GM18519 (cell line): ENCODE data around the gene MAPK4.
A peak's percentile ranks its signal among the peaks of the same experiment; 100 is the strongest.

Experiments
- ATAC-seq: cut with Tn5 transposase; IDR thresholded peaks from one replicate; pipeline ENCODE4 v1.9.1; 2021; ENCODE audit warnings: mild to moderate bottlenecking, moderate library complexity; ENCODE audit not compliant: unreplicated experiment, low FRiP score

The MAPK4 gene

GRCh38 chr18:50711386-50711785 lies 151.5 kb downstream of the MAPK4 start:
- no peak for ATAC-seq

GRCh38 chr18:50715919-50716318 lies 156.0 kb downstream of the MAPK4 start:
- ATAC-seq, result no peak

- ATAC-seq, result no peak
Measured at GRCh38 chr18:50716902-50717301, 157.0 kb downstream of the MAPK4 start.

- no peak for ATAC-seq
Measured at GRCh38 chr18:50717563-50717962, 157.7 kb downstream of the MAPK4 start.

- no peak for ATAC-seq
Measured at GRCh38 chr18:50719471-50720324, 159.8 kb downstream of the MAPK4 start.

GRCh38 chr18:50720325-50720674 lies 160.4 kb downstream of the MAPK4 start:
- ATAC-seq, result no peak

GRCh38 chr18:50721006-50721405 lies 161.1 kb downstream of the MAPK4 start:
- no peak for ATAC-seq

- ATAC-seq, result no peak
Measured at GRCh38 chr18:50721451-50722120, 161.7 kb downstream of the MAPK4 start.

GRCh38 chr18:50722311-50722710 lies 162.4 kb downstream of the MAPK4 start:
- no peak for ATAC-seq

GRCh38 chr18:50724751-50725151 lies 164.9 kb downstream of the MAPK4 start:
- no peak for ATAC-seq

GRCh38 chr18:50726960-50727589 lies 167.2 kb downstream of the MAPK4 start:
- peak; percentile 92 for ATAC-seq

- ATAC-seq, result no peak
Measured at GRCh38 chr18:50727721-50728471, 168.0 kb downstream of the MAPK4 start.

GRCh38 chr18:50729376-50729775 lies 169.5 kb downstream of the MAPK4 start:
- ATAC-seq, result no peak

- ATAC-seq, result no peak
Measured at GRCh38 chr18:50729986-50730385, 170.1 kb downstream of the MAPK4 start.

GRCh38 chr18:50734342-50734741 lies 174.5 kb downstream of the MAPK4 start:
- no peak for ATAC-seq

GRCh38 chr18:50734886-50735285 lies 175.0 kb downstream of the MAPK4 start:
- no peak for ATAC-seq

GRCh38 chr18:50737127-50737526 lies 177.2 kb downstream of the MAPK4 start:
- no peak for ATAC-seq

- no peak for ATAC-seq
Measured at GRCh38 chr18:50738098-50738757, 178.3 kb downstream of the MAPK4 start.

GRCh38 chr18:50742952-50743351 lies 183.1 kb downstream of the MAPK4 start:
- no peak for ATAC-seq

GRCh38 chr18:50744253-50744652 lies 184.4 kb downstream of the MAPK4 start:
- no peak for ATAC-seq
